ENCODE measurements around the gene SYT7. TPM values are rescaled to one million over a fixed set of nuclear protein-coding genes. Genes with fewer than 3 reads are reported as not detected.

SYT7 gene
- total RNA-seq, 2 donors from 2014 or later: 8.5 to 28.4 TPM

DNA sequence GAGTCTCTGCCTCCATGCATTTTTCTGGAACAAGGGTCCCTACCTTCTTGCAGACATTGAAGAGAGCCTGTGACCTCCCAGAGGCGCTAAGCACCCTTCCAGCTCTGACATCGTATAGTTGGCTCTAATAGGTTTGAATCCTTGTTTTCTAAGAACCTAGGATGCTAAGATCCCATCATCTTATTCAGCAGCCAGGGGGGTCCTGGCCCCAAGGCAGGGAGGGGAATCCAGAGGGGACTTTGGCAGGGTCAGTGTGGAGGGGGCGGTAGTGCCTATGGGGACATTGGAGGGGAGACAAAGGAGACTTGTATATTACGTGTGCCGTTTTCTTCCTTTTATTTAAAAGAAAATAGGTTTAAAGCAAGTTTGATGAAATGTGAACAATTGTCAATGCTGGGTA lies 75.8 kb downstream of the SYT7 start:
- Histone ChIP-seq H3K4me3 (no peak overlapping the region), H3K36me3 (no peaks in the 10 kb centered on the region), H3K27ac (no peak overlapping the region), H3K27me3 (peaks cover 5% of the 10 kb centered on the region), H3K4me1 (peaks cover 12% of the 10 kb centered on the region), H3K9me3 (no peaks in the 10 kb centered on the region), H3K9ac (ENCODE audit: low read depth in 2 of 2, low read length in 2 of 2) (no peak overlapping the region)
- intact Hi-C loops (cut with DNase I): no loop called here
- TF ChIP-seq, protein P1, sequence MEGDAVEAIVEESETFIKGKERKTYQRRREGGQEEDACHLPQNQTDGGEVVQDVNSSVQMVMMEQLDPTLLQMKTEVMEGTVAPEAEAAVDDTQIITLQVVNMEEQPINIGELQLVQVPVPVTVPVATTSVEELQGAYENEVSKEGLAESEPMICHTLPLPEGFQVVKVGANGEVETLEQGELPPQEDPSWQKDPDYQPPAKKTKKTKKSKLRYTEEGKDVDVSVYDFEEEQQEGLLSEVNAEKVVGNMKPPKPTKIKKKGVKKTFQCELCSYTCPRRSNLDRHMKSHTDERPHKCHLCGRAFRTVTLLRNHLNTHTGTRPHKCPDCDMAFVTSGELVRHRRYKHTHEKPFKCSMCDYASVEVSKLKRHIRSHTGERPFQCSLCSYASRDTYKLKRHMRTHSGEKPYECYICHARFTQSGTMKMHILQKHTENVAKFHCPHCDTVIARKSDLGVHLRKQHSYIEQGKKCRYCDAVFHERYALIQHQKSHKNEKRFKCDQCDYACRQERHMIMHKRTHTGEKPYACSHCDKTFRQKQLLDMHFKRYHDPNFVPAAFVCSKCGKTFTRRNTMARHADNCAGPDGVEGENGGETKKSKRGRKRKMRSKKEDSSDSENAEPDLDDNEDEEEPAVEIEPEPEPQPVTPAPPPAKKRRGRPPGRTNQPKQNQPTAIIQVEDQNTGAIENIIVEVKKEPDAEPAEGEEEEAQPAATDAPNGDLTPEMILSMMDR (IDR thresholded peaks at IDR 0.05): no peak
- DNase-seq: no peak

DNA sequence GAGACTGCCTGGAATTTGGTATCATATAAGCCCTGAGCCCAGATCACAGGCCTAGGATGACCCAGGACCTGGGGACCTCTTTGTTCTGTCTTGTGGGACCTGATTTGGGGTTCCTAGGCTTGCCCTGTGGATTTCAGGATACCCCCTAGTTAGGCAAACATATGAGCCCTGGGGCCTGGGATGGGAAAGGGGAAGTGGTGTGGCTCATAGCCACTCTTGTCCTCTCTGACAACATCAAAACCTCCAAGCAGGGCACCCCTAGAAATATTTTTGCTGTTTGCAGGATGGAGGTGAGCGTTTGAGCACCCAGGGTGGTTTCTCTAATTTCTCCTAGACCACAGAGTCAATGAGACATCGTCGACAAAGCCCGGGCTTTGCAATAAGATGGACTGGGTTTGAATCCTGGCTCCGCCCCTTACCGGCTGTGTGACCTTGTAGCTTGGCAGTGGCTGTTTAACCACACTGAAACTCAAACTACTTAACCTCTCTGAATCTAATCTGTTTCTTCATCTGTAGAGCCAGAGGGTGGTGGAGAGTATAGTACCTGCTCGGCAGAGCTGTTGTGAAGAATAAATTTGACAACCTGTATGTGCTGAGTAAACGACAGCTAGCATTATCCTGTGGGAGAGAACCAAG lies 77.6 kb downstream of the SYT7 start:
- no peak for DNase-seq
- Histone ChIP-seq H3K27ac (no peak overlapping the region), H3K9ac (ENCODE audit: low read depth in 2 of 2, low read length in 2 of 2) (no peak overlapping the region), H3K4me3 (no peak overlapping the region), H3K4me1 (peaks cover 5% of the 10 kb centered on the region), H3K36me3 (no peaks in the 10 kb centered on the region), H3K9me3 (no peaks in the 10 kb centered on the region), H3K27me3 (peaks cover 2% of the 10 kb centered on the region)
- TF ChIP-seq, protein P1 (IDR thresholded peaks at IDR 0.05): no peak
- intact Hi-C loops (cut with DNase I): no loop called here

- DNase-seq: no peak
- H3K4me3 ChIP-seq: no peak overlapping the region
- no peaks in the 10 kb centered on the region for H3K36me3 ChIP-seq
- no peak overlapping the region for H3K9ac ChIP-seq (ENCODE audit: low read depth in 2 of 2, low read length in 2 of 2)
- no peak overlapping the region for H3K27ac ChIP-seq
- TF ChIP-seq, protein P1 (IDR thresholded peaks at IDR 0.05): no peak
- H3K4me1 ChIP-seq: no peaks in the 10 kb centered on the region
- intact Hi-C loops (cut with DNase I): no loop called here
- no peaks in the 10 kb centered on the region for H3K9me3 ChIP-seq
- H3K27me3 ChIP-seq: no peaks in the 10 kb centered on the region
Observed at GRCh38 chr11:61502522-61502921, 78.4 kb downstream of the SYT7 start.

DNA sequence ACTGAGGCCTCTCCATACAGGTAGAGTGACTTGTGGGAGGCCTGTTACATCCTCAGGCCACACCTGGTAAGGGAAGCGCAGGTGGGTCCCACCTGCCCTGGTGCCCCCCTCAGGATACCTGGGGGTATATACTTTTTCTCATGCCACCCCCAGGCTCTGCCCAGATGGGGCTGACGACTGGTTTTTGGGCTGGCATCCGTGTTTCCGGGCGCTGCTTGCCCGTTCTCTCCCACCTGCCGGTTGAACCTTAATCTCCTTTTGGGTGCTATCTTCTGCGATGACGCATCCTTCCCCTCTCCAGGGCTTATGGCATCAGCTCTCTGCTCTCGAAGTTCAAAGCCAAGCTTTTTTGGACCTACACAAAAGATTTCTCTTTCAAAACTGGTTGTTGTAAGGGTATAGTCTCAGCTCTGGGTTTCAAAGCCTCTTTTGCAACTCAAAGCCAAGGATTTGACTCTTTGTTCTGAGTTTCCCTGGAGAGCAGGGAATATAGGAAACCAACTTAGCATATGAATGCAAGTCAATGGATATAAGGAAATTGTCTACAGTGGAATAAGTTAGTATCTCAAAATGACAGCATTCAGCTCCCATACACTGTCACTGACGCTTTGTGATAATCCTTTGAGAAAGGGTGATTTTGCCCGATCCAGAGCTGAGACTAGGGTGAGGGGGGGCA lies 80.9 kb downstream of the SYT7 start:
- H3K4me1 ChIP-seq: no peaks in the 10 kb centered on the region
- H3K4me3 ChIP-seq: no peak overlapping the region
- no peaks in the 10 kb centered on the region for H3K36me3 ChIP-seq
- no peaks in the 10 kb centered on the region for H3K27me3 ChIP-seq
- TF ChIP-seq, protein P1 (IDR thresholded peaks at IDR 0.05): no peak
- intact Hi-C loops (cut with DNase I): no loop called here
- no peak overlapping the region for H3K9ac ChIP-seq (ENCODE audit: low read depth in 2 of 2, low read length in 2 of 2)
- no peak overlapping the region for H3K27ac ChIP-seq
- no peaks in the 10 kb centered on the region for H3K9me3 ChIP-seq
- DNase-seq: no peak

GRCh38 chr11:61498767-61499341 lies 82.0 kb downstream of the SYT7 start:
- intact Hi-C loops (cut with DNase I): no loop called here
- Histone ChIP-seq H3K4me3 (no peak overlapping the region), H3K27ac (no peak overlapping the region), H3K27me3 (no peaks in the 10 kb centered on the region), H3K9ac (ENCODE audit: low read depth in 2 of 2, low read length in 2 of 2) (no peak overlapping the region), H3K4me1 (no peaks in the 10 kb centered on the region), H3K9me3 (no peaks in the 10 kb centered on the region), H3K36me3 (no peaks in the 10 kb centered on the region)
- TF ChIP-seq, protein P1 (IDR thresholded peaks at IDR 0.05): no peak
- DNase-seq: no peak
